ENCODE measurements around the gene DNAJC6.

GRCh38 chr1:65440915-65441314, 131.6 kb downstream of the DNAJC6 start:
- TF ChIP-seq CTCF (IDR thresholded peaks at IDR 0.05) (no peak), EZH2 (IDR thresholded peaks at IDR 0.05) (no peak), EZH2phosphoT487 (IDR thresholded peaks at IDR 0.05) (no peak)

All from neural progenitor cell (in vitro differentiated cells).